Testis (tissue), 2 donors: ENCODE measurements around the gene RABGAP1L.

Experiments used
- CTCF ChIP-seq, 3 experiments: fragments of 450-650 bp in 2 of 3; fragments of 200-600 bp in 1 of 3; sonication (generic) in 1 of 3; IDR thresholded peaks; one replicate each; pipeline ENCODE4 v1.5.1; 2016 to 2019; ENCODE audit warnings: antibody characterized with exemption in 3 of 3, mild to moderate bottlenecking in 2 of 3, moderate library complexity in 1 of 3
- POLR2A ChIP-seq: fragments of 450-650 bp; IDR thresholded peaks from one replicate; pipeline ENCODE4 v1.6.1; 2017; ENCODE audit warnings: antibody characterized with exemption, mild to moderate bottlenecking, moderate library complexity

- TF ChIP-seq CTCF (IDR thresholded peaks at IDR 0.05) (no peak), POLR2A (no peak)
Observed at GRCh38 chr1:174946031-174946430, 786.7 kb downstream of the RABGAP1L start.
